ENCODE data around the gene CHEK1. TPM values are rescaled to one million over a fixed set of nuclear protein-coding genes. Genes with fewer than 3 reads are reported as not detected.
"Not testable (repeated sequence)": the region's sequence is repeated elsewhere in the genome, so short reads cannot be mapped to it uniquely, and the experiment has no call there.

The CHEK1 gene
- 37.9 TPM for polyA plus RNA-seq (ENCODE audit: insufficient read length)
- long read RNA-seq, donor 1, full-length matches to known transcripts: 4 of 4 reads
- long read RNA-seq, donor 1, partial matches to known transcripts: 0 of 4 reads
- long read RNA-seq, donor 1, other reads (novel, unspliced or antisense): 0 of 4 reads
- long read RNA-seq, donor 2, full-length matches to known transcripts: 5 of 5 reads
- long read RNA-seq, donor 2, partial matches to known transcripts: 0 of 5 reads
- long read RNA-seq, donor 2, other reads (novel, unspliced or antisense): 0 of 5 reads
- long read RNA-seq, donor 3, full-length matches to known transcripts: 3 of 3 reads
- long read RNA-seq, donor 3, partial matches to known transcripts: 0 of 3 reads
- long read RNA-seq, donor 3, other reads (novel, unspliced or antisense): 0 of 3 reads
- long read RNA-seq, donor 4: 0 reads
- long read RNA-seq, donor 5, full-length matches to known transcripts: 6 of 6 reads
- long read RNA-seq, donor 5, partial matches to known transcripts: 0 of 6 reads
- long read RNA-seq, donor 5, other reads (novel, unspliced or antisense): 0 of 6 reads
- long read RNA-seq, donor 6: 0 reads
- long read RNA-seq, donor 7, full-length matches to known transcripts: 7 of 7 reads
- long read RNA-seq, donor 7, partial matches to known transcripts: 0 of 7 reads
- long read RNA-seq, donor 7, other reads (novel, unspliced or antisense): 0 of 7 reads
- long read RNA-seq, donor 8, full-length matches to known transcripts: 1 of 1 reads
- long read RNA-seq, donor 8, partial matches to known transcripts: 0 of 1 reads
- long read RNA-seq, donor 8, other reads (novel, unspliced or antisense): 0 of 1 reads

GRCh38 chr11:125624756-125625213 lies at the start of gene CHEK1:
TSS of gene CHEK1 (plus strand) at chr11:125625163. CDS start at chr11:125626769, 1,606 bp downstream.
- no peak for DNase-seq

- not testable (repeated sequence) for DNase-seq
Measured at GRCh38 chr11:125577181-125577580, 47.8 kb upstream of the CHEK1 start.

GRCh38 chr11:125578783-125579182 lies 46.2 kb upstream of the CHEK1 start:
- no peak for DNase-seq

- DNase-seq: no peak
Measured at GRCh38 chr11:125579811-125580210, 45.2 kb upstream of the CHEK1 start.

DNA sequence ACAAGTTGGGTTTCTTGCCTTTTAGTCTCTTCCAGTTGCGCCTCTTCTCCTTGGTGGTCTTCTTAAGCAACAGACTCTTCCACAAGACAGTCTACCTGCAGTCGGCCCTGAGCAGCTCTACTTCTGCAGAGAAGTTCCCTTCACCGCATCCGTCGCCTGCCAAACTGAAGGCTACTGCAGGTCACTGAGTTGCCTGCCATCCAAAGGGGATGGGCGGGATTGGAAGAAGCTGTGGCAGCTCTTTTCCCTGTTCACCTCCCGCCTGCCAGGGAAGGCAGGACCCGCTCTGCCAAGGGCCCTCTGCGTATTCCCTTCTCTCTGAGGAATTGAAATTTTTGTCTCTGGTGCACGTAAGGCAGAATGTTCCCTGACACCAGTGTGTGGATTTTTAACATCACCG lies 41.5 kb upstream of the CHEK1 start:
- no peak for DNase-seq

DNA sequence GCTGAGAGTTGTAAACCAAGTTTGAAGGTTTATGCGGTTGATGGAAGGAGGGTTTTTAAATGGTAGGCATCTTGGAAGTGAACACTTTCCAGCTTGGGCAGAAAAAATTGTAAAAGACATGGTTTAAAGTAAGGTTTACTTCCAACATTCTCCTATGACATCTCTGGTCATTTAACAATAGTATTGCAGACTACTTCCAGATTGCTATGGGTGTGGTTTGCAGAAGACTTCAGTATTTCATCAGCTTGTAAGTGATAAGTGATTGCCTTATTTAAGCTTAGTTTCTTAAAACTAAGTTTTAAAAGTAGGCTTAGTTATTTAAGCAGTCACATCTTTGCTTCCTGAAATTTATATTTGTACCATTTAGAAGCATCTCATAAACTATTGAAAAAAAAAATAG lies 39.5 kb upstream of the CHEK1 start:
- no peak for DNase-seq

GRCh38 chr11:125586623-125587022 lies 38.3 kb upstream of the CHEK1 start:
- DNase-seq: no peak

GRCh38 chr11:125587480-125587879 lies 37.5 kb upstream of the CHEK1 start:
- DNase-seq: no peak

DNA sequence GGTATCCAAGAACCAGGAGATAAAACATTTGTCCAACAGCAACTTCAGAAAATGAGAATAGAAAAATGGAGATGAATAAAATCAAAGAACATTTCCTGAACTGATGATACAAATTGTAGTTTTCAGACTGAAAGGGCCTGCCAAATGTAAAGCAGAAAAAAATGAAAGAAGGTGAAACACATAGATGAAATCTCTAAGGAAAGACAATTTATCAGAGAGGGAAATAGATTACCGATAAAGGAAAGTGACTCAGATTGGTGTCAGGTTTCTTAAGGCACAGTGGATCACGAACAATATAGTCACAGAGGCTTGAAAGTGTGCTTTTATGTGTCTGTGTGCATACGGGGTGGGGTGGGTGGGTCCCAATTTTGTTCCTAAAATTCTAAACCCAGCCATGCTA lies 36.5 kb upstream of the CHEK1 start:
- no peak for DNase-seq

DNA sequence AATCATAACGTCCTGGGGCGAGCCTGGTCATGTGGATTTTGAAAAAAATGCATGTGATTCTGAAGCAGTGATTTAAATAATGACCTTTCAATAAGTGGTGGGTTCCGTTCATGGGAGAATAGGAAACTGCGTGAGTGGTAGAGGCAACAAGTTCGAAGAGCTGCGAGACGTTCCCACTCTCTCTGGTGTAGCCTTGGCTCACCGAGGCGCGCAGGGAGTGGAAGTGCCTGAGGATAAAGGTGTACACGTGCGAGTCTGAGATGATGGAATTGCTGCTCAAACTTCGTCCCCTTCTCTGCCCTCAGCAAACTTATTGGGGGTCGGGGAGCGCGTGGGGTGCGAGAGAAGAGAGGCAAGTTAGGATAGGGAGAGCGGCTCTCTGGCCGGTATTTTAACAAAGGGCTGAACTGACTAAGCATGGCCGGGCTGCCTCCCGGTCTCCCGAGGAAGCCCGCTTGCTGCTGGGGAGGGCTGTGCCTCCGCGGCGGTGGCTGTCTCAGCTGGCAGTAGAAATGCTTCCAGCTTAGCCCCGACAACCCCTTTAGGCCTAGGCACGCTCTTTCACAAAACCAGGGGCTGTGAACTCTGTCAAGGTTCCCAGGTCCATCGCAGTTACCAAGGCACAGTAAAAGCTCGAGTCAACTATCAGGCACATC lies 33.2 kb upstream of the CHEK1 start:
- peak; percentile 35 for DNase-seq

DNA sequence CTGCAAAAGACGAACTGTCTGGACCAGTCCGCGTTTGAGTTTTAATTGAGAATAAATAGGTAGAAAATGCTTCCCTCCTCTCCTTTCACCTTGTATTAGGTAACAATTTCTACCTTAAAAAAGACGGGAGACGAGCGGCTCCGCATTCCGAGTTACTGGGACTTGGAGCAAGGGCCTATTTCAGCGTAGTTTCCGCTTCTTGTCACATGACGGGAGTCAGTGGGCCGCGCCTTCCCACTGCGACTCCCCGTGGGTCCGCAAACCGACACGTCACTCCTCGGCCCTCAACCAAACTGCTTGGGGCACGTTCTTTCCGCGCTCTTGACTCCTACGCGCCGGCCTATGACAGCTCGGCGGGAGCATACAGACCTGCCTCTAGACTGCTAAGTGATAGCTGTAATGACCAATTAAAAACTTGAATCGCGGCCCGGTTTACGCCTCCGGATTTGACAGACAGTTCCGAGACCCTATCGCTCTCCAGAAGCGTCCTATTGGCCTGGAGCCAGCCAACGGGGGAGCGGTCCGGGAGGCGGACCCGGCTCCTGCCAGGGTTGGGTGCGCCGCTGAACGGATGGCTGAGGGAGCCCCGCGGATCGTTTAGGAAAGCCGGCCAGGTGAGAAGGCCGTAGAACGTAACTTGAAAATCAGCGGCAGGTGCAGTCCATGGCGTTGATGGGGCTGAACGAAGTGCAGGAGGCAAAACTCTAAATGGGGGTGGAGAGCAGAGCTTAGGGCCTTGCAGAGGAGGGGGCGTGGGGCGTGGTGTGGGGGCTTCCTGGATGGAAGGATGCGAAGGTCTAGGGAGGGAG lies 32.5 kb upstream of the CHEK1 start, which contains the start of gene STT3A:
Gene STT3A, plus strand, starts transcription at position 548 of the 809 bp plus-strand sequence. CDS start 3,064 bp downstream, outside the sequence.
- DNase-seq: peak; percentile 100

DNA sequence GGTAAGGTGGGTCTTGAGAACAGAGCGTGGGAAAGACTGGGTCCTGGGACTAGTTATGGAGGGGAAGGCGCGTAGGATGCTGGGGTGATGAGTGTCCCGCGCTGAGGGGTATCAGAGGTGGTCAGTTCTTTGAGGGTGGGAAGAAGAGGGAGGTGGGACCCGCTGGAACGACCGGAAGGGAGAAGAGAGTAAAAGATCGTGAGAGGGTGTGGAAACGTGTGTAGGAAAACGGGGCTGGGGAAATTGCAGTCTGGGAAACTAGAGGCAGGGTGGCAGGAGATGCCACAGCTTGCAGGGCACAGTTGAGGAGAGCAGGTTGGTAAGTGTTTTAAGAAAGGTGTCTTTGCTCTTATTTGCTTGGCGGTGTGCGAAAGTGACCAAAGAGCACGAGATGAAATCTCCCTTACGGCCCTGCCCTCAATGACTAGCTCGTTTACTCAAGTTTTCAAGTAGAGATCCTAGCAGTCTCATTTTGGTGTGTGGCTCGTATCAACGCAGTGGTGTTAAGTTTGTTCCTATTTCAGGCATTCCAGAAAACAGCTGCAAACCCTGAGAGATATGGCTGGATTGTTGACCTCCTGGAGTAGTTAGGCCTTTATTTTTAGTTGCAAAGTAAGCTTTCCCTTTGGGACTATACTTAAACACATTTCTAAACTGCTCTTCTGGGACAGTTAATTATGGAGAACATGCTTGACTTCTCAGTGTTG lies 31.7 kb upstream of the CHEK1 start:
- peak; percentile 8 for DNase-seq

- no peak for DNase-seq
Measured at GRCh38 chr11:125594958-125595357, 30.0 kb upstream of the CHEK1 start.

DNA sequence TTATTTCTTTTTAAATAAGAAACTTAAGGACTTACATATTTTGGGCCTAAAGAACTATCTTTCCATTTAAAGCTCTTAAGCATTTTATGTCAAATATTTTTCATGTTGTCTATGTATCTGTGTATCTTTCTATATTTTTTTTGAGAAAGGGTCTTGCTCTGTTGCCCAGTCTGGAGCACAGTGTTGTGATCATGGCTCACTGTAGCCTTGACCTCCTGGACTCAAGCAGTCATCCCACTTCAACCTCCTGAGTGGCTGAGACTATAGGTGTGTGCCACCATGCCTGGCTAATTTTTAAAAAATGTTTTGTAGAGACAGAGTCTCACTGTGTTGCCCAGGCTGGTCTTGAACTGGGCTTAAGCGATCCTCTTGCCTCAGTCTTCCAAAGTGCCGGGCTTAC lies 24.3 kb upstream of the CHEK1 start:
- DNase-seq: no peak

DNA sequence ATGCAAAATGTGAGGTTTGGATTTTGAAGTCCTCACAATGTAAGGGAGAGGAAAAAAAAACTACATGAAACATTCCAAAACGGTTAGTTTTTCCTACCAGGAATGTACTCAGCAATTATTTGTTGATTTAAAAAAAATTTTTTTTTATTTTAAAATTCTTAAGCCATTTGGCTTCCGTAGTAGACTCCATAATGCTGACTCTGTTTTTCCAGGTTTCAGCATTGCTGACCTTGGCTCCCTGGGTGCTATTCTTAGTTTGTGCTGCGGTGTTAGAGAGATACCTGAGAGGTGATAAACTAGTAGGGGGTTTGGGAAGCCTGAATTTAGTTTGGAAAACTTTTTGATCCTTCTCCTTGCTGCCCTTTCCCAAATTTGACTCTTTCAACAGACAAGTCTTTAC lies 21.8 kb upstream of the CHEK1 start:
- no peak for DNase-seq

DNA sequence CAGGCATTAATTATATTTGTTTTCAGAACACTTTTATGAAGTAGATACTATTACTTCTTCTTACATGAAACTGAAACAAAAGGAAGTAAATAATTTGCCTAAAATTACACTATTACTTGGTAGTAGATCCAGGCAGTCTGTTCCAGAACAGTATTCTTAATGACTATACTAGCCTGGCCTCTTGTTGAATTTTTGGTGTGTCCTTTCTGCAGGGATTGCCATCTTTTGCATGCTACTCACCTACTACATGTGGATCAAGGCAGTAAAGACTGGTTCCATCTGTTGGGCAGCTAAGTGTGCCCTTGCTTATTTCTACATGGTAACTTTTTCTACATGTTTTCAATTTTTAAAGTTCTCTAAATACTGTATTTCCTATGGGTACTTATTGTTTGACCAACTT lies 19.5 kb upstream of the CHEK1 start:
- DNase-seq: no peak

DNA sequence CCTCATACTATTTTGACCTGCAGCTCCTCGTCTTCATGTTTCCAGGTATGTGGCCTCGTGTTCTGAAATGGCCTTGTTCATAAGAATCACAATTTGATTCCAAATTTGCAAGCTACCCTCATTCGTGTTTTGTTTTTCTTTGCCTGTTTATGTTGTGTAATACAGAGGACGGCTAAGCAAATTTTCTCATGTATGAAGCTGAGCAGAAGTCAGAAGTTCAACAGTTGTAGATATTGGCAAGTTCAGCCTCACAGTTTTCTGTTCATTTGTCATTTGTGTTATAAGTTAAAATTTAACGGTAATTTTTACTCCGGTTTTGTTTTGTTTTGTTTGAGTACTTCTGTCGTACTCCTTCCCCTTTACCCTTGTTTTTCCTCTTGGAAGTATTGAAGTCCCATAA lies 15.4 kb upstream of the CHEK1 start:
- DNase-seq: no peak

GRCh38 chr11:125618383-125618782 lies 6.6 kb upstream of the CHEK1 start:
- DNase-seq: no peak

- DNase-seq: no peak
Measured at GRCh38 chr11:125621995-125622394, 3.0 kb upstream of the CHEK1 start.

DNA sequence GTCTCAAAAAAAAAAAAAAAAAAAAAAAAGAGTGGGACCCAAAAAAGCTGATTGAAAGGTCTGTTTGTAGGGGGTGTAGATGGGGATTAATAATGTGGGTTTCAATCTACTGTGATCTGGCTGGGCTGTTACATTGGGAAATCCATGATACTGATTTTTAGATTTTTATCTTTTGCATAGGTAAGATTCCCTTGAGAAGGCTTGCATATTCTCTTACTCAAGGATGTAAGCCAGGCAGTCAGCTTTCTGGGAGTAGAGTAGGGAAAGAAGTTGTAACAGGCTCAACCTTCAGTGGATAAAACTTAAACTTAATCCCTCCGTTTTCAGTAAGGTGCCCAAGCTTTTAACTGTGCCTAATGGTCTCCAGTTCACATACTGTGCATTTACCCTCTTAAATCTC lies 1.9 kb upstream of the CHEK1 start:
- DNase-seq: no peak

- DNase-seq: no peak
Measured at GRCh38 chr11:125625225-125625629, 264 bp downstream of the CHEK1 start.

Measured in left kidney (tissue), 8 donors.